GM21447 (cell line): Measurements from ENCODE around the gene SPATA33.
A peak's percentile ranks its signal among the peaks of the same experiment; 100 is the strongest.

Source experiments
- ATAC-seq: cut with Tn5 transposase; IDR thresholded peaks from one replicate; pipeline ENCODE4 v1.9.1; 2021; ENCODE audit not compliant: unreplicated experiment

The SPATA33 gene

DNA sequence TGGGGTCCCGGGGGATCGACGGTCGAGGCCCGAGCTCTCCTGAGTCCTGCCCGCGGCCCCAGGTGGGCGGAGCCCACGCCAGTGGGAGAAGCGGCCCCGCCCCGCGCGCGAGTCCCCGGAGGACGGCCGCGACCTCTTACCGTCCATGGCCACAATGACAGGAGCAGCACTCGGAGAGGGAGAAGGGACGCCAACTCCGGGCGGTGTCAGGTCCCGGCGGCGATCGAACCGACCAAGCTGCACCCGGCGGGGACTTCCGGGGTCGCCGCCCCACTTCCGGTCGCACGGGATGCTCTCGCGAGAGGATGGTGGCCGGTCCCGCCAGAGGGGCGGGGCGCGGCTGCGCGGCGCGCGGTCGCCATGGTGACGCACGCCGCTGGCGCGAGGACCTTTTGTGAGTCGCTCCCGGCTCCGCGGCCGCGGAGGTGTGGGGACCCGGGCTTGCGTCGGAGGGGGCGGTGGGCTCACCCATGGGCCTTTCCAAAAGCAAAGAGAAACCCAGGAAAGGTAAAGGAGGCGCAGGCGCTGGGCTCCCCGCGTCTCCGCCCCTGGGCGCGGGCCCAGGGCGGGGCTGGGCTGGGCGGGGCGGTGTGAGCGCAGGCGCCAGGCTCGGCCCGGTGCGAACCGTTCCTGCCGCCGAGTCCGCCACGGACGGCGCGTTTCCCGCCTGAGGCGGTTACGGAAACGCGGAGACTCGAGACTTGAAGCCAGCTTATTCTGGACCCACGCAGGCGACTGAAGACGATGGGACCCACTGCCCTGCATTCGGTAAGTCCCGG, at the start of gene SPATA33, which contains the start of gene CHMP1A:
SPATA33 (plus strand) TSS at position 395 of the 779 bp plus-strand sequence; CDS start at position 471, 76 bp downstream.
CHMP1A (minus strand) TSS at position 267 of the 779 bp plus-strand sequence; CDS start at position 147, 120 bp downstream.
- peak; percentile 83 for ATAC-seq

DNA sequence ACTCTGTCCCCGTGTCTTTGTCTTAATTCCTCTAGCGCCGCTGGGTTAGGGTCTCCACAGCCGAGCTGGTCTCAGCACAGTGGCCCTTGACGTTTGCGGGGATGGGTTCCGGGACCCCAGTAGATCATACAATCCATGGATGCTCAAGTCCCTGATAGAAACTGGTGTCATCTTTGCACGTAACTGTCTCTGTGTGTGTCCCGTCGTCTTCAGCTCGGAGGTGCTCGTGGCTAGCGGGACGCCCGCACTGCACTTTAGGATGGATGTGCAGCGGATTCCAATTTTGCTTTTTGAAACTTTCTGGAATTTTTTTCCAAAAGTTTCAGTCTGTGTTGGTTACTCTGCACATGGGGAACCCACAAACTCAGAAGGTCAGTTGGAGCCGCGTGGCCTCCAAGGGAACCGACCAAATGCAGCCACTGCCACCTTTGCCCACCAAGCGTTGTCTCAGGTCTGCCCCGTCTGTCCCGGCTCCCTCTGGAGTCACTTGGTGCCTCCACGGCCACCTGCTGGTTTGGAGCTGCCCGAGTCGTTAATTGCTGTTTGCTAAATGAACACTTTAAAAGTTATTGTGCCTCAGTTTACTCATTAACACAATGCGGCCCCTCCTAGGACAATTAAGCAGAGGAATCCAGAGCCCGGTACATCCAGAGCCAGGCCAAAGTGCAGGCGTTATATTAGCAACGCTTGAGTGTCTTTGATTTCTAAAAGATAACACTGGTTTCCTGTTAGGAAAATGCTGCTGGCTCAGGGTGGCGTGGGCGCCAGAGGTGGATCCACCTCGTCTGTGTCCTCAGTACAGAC, 49.5 kb upstream of the SPATA33 start:
- no peak for ATAC-seq

GRCh38 chr16:89610108-89610453, 47.6 kb upstream of the SPATA33 start:
- ATAC-seq: no peak

DNA sequence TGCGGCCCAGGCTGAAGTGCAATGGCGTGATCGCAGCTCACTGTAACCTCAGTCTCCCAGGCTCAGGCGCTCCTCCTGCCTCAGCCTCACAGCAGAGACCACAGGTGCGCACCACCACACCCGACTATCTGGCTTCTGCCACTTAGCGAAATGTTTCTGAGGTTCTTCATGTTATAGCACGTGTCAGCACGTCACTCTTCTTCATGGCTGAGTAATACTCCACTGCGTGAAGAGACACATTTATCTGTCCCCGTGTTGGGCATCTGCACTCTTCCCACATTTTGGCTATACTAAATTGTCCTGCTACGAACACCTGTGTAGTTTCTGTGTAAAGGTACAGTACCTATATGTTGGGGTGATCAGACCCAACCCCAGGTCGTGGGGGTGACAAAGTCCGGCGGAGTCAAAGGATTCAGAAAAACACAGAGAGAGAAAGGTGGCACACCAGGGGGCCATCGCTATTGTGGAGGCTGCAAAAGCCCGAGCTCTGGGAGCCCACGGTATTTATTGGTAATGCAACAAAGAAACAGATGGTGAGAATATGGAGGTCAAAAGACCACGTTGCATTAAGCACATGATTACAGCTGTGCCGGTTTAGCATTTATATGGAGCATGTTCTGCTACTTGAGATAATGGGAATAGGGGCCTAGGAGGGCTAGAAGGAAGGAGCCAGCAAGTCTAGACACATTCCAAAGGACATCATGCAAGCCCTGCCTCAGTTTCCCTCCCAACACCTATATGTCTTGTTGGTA, 45.0 kb upstream of the SPATA33 start:
- no peak for ATAC-seq

- ATAC-seq: no peak
Observed at GRCh38 chr16:89613231-89613953, 44.2 kb upstream of the SPATA33 start, which contains the start of gene DPEP1. TSS of gene DPEP1 (plus strand) at chr16:89613642. CDS start at chr16:89630411, 16,769 bp downstream.

GRCh38 chr16:89613954-89614459, 43.6 kb upstream of the SPATA33 start:
- ATAC-seq: no peak

DNA sequence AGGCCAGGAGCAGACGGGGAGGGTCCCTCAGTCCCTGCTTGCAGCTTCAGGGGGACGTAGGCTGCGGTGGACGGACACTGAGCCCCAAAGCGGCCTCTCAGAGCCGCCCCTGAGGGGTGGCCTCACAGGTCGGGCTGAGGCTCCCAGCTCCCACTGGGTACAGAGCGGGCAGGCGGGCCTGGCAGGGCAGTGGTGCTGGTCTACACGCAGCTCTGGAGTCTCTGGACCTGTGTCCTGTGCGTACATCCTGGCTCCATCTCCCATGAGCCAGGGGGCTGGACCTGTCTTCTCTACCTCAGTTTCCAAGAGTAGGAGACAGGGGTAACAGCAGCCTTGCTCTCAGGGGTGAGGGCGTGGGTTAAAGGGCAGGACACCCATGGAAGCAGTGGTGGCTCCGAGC, 42.5 kb upstream of the SPATA33 start:
- no peak for ATAC-seq

GRCh38 chr16:89615596-89616090, 42.0 kb upstream of the SPATA33 start:
- ATAC-seq: no peak

DNA sequence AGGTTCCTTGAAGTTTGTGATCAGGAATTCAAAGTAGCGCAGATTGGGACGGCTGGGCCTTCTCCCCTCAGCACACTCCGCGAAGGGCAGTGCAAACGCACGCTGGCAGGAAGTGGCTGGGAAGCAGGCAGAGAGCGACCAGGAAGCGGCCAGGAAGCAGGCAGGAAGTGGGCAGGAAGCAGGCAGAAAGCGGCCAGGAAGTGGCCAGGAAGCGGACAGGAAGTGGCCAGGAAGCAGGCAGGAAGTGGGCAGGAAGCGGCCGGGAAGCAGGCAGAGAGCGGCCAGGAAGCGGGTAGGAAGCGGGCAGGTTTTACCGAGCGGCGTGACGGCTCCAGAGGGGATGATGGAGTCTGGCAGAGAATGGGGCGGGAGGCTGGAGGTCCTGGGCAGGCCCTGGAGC, 41.0 kb upstream of the SPATA33 start:
- no peak for ATAC-seq

DNA sequence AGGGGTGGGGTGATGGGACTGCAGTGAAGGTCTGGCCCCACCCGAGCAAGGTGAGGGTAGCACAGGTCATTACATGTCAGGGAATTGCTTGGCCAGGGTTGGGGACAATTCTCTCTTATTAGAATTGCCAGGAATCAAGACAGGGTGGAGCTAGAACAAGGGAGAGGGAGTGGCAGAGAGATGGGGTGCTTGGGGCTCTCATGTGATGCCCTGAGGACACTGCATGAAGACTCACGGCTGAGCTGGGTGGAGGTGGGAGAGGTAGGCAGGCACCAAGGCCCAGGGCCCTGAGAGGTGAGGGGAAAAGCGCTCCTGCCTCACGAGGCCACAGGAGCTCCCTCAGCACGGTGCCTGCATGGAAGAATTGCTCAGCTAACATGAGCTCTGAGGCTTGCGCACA, 40.6 kb upstream of the SPATA33 start:
- no peak for ATAC-seq

GRCh38 chr16:89618109-89618998, 39.3 kb upstream of the SPATA33 start:
- ATAC-seq: no peak

GRCh38 chr16:89619840-89620239, 37.8 kb upstream of the SPATA33 start:
- ATAC-seq: no peak

DNA sequence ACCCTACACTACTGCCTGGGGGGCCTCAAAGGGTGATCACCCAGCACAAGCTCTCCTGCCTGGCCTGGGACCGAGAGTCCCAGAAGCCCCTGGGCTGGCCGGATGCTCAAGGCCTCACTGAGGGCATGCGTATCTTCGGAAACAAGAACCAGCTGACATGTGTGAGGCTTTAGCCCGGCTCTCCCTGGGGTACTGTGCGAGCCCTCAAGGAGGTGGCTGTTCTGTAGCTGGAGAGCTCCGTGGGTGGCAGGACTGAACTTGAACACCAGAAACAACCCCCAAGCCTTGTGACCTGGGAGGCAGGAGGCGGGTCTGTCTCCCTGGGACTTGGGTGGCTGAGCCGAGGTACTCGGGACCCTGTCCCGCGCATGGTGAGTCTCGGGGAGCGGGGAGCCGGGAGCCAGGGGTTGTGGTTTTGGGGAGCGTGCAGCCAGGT, 37.2 kb upstream of the SPATA33 start:
- no peak for ATAC-seq

GRCh38 chr16:89621136-89621697, 36.4 kb upstream of the SPATA33 start:
- no peak for ATAC-seq

DNA sequence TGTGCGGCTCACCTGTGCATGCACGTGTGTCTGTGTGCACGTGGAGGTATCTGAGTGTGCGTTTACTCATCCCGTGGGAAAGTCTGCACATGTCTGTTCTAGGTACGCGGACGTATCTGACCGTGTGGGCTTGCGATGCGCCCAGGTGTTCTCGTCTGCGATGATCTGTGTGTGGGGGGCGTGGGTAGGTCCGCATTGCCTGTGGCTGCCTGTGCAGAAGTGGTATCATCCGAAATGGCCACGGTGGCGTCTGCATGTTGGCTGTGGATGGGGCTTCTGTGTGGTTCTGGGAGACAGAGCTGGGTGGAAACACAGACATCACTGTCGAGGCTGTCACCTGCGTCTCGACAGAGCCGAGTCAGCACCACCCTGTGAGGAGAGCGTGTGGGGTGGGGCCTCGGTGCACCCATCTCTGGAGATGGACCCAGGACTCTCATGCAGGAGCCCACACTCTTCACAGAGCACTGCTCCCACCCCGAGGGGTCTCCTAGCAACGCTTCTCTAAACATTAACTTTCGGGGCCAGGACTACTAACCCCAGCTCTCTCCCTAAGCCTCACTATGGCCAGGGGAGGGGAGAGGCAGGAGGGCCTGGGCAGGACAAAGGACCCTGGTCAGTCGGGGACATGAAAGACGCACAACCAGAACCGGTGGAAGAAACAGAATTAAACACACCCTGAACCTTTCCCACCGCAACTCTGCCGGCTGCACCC, 35.8 kb upstream of the SPATA33 start:
- no peak for ATAC-seq

DNA sequence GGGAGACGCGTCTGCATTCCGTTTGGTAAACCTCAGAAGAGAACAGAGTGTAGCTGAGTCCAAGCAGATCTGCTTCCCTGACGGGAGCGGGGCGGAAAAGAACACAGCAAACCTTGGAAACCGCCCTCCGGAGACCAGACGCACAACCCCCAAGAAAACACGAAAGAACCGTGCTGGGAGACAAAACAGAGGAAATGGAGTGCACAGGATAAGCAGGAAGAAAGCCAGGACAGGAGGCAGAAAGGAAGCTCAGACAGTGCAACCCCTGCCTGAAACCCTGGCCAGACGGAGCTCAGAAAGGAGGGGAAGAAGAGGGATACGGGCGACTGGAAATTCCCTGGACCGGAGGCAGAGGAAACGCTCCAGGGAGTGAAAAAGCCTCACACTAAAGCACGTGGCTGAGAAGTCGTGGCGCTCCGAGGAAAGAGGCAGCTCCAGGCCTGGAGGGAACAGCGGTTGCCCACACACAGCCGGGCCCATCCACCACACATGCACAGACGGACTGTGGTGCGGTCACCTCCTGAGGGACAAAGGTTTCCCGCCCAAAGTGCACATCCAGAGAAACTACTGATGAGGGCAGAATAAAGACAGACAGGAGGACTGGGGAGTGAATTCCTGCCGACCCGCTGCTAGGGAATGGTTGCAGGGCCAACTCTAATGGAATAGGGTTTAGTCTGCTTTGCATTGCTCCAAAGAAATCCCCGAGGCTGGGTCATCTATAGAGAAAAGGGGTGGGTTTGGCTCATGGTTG, 34.0 kb upstream of the SPATA33 start:
- no peak for ATAC-seq
